Mammary epithelial cell (primary cell): ENCODE results near the gene DOCK8.

Source experiments
- EZH2 ChIP-seq: IDR thresholded peaks from 2 replicates; pipeline ENCODE4 v1.6.1; 2012; ENCODE audit warnings: low read length, inconsistent platforms, borderline replicate concordance
- TF ChIP-seq, protein P1 (sequence below), 2 donors: IDR thresholded peaks in 1 of 2; conservative IDR thresholded peaks in 1 of 2; 2 replicates each; pipeline ENCODE4 v1.5.1; 2011 to 2012; ENCODE audit warnings: inconsistent platforms in 2 of 2, low read length in 2 of 2, mild to moderate bottlenecking in 2 of 2, control low read depth in 1 of 2, low read depth in 1 of 2; ENCODE audit not compliant: insufficient read depth in 1 of 2; ENCODE audit errors: extremely low read depth in 1 of 2

DNA sequence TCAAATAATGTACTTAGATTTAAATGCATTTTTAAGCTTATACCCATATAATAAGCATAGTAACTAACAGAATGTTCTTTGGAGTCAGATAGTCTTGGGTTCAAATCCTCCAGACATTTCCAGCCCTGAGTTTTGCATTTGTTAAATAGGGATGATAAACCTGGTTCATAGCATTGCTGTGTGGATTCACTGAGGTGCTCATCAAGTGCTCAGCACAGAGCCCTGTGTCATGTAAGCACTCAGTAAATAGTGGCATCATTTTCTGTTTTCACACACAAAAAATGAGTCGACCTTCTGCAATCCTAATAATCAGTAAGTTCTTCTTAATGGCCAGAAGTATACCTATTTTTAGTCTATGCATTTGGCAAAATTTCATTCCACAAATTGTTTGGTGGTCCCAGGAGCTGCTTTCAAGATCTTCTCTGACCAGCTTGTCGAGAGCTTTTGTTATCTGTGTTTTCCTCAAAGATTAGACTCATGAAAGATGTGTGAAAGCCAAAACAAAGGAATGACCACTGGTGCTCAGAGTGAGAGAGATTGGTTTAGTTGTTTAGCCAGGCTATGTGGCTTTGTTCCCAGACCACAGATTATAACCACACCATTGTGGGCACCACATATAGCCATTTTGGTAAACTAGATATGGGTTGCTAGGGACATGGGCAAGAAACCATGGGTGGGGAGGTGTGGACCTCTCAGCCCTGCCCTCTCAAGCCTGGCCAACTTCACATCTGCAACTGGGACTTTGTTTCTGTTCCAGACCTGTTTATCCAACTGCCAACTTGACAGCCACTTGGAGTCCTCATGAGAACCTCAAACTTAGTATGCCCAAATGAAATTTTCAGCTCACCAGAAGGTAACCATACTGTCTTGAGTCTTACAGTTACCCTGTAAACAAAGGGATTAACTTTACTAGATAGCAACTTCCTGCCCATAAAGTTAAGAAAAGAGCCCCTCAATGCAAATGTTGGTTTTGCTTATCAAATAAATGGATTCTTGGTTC, 45.0 kb downstream of the DOCK8 start:
- TF ChIP-seq, protein P1, sequence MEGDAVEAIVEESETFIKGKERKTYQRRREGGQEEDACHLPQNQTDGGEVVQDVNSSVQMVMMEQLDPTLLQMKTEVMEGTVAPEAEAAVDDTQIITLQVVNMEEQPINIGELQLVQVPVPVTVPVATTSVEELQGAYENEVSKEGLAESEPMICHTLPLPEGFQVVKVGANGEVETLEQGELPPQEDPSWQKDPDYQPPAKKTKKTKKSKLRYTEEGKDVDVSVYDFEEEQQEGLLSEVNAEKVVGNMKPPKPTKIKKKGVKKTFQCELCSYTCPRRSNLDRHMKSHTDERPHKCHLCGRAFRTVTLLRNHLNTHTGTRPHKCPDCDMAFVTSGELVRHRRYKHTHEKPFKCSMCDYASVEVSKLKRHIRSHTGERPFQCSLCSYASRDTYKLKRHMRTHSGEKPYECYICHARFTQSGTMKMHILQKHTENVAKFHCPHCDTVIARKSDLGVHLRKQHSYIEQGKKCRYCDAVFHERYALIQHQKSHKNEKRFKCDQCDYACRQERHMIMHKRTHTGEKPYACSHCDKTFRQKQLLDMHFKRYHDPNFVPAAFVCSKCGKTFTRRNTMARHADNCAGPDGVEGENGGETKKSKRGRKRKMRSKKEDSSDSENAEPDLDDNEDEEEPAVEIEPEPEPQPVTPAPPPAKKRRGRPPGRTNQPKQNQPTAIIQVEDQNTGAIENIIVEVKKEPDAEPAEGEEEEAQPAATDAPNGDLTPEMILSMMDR (conservative IDR thresholded peaks at IDR 0.05 in 1 of 2, IDR thresholded peaks at IDR 0.05 in 1 of 2; ENCODE audit: extremely low read depth in 1 of 2, insufficient read depth in 1 of 2, low read depth in 1 of 2, low read length in 2 of 2), result no peak
- TF ChIP-seq EZH2, result no peak
